HG02588 (cell line): ENCODE results near the gene SLC25A1.

ENCODE experiments used
- ATAC-seq: cut with Tn5 transposase; IDR thresholded peaks from one replicate; pipeline ENCODE4 v1.9.1; 2021; ENCODE audit warnings: mild to moderate bottlenecking, moderate library complexity; ENCODE audit not compliant: unreplicated experiment

SLC25A1 gene

DNA sequence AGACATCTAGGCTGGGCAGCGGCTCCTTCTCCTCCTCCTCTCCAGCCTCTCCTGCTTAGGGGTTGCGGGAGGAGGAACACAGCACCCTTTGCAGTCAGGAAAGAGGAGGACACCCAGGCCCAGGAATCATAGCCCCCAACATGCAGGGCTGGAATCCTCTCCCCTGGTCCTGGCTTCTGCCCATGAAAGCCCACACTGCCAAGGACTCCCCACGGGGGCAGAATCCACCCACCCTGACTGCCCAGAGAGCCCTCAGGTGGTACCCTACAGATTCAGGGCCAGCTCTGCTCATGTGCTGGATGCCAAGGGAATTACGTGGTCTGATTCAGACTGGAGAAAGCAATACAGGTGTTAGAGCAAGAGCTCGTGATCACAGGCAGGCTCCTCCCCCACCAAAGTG is 38.6 kb downstream of the SLC25A1 start:
- no peak for ATAC-seq

DNA sequence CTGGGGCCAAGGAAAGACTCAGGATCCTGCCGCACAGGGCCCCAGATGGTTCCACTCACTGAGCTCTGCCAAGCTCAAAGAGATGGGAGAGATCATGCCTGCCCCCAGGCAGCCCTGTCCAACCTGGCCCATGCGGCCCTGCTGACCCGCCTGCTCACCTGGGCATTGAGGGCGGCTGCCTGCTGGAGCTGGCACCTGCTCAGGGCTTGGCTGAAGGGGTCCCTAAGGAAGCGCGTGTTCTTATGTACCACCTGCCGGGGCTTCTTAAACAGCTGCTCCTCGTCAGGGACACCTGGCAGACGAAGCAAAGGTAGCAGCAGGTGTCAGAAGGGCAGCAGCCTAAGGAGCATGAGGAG is 39.6 kb downstream of the SLC25A1 start:
- no peak for ATAC-seq

DNA sequence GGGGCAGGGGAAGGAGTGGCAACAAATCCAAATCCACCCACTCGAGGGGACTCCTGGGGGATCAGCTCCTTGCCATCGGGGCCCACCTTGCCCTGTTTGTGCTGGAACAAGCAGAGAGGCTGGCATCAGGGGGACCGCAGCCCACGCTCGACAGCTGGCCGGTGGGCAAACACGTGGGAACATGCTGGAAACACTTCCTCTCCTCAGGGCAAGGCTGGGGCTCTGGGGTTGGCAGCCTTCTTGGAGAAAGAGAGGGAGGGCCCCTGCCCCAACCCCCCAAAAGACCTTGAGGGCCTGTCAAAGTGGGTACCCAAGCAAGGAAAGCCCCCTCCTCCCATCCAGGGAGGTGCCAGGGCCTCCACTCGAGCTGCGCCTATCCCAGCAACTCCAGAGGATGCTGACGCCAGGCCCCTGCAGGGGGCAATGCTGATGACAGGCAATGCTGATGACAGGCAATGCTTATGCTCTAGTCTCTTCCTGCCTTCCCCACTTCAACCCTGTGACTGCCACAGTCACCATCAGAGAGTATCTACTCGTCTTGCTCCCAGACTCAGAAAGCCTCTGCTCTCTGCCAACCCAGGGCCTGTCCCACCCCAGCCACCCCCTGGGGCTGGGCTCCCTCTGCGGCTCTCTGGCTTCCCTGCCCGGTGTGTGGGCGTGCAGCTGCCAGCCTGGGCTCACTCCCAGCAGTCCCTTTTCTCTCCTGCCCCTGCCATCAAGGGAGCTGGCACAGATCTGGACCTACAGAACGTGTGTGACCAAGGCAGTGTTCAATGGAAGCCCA is 40.1 kb downstream of the SLC25A1 start:
- ATAC-seq, result no peak

DNA sequence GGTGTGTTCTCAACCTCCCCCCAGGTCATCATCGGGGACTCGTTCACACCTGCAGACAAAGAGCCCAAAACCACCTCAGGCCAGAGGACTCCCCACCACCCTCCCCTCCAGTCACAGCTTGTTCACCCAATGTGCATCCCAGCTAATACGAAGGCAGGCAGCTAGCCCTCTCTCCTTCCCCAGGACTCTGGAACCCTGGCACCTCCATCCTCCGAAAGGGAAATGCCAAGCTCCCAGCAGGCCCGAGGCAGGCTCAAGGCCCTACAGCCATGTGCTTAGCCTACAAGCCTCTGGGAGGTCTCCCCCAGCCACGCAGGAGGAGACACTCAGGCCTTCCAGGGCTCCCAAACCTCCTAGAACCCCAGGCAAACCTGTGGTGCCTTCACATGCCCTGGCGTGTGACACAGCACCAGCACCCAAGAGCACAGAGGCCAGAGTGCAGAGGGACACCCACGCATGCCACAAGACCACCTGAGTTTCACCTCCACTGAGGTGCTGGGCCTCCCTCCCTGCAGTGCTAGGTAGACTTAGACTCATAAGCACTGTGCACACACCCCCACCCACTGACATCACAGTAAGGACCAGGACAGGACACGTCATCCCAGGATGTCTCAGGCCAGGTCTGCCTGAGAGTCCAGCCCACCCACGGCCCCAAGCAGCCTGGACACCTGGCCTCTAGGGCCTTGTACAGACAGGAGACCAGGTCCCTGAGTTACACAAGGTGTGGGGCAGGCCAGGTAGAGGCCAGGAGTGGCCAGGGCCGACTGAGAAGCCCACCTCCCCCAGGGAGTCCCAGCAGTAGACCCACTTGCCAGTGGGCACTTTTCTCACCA is 40.9 kb downstream of the SLC25A1 start:
- no peak for ATAC-seq

DNA sequence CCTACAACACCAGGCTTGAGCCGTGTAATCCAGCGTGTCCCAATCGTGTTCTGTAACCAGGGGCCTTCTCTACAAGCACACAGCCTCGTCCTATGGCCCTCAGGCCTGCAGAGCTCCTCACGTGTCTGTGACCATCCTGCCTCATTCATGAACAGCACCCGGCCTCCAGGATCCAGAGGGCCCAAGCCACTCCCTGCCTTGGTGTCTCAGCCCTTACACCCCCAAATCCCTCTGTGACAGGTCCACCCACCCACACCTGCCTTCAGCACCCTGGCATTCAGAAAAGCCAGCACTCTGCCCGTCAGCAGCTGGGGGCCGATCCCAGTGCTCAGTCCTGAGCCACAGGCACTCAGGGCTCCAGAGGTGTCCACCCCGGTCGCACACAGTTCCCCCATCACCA is 41.6 kb downstream of the SLC25A1 start:
- no peak for ATAC-seq

DNA sequence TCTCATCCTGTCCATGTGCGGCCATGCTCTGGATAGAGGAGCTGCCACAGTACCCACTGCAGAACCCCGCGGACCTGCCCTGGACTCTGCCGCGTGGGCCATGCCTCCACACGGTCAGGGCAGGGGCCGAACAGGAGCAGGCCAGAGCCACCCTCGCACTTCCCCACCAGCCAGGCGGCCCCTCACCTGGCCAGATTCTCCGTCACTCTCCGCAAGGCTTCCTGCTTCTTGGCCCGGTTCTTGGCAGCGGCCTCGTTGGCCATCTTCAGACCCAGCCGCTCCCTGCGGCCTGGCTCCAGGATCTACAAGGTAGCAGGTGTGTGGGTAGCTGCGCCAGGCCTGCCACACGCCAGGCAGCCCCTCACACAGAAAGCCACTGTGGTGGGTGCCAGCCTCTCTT is 43.7 kb downstream of the SLC25A1 start:
- no peak for ATAC-seq

DNA sequence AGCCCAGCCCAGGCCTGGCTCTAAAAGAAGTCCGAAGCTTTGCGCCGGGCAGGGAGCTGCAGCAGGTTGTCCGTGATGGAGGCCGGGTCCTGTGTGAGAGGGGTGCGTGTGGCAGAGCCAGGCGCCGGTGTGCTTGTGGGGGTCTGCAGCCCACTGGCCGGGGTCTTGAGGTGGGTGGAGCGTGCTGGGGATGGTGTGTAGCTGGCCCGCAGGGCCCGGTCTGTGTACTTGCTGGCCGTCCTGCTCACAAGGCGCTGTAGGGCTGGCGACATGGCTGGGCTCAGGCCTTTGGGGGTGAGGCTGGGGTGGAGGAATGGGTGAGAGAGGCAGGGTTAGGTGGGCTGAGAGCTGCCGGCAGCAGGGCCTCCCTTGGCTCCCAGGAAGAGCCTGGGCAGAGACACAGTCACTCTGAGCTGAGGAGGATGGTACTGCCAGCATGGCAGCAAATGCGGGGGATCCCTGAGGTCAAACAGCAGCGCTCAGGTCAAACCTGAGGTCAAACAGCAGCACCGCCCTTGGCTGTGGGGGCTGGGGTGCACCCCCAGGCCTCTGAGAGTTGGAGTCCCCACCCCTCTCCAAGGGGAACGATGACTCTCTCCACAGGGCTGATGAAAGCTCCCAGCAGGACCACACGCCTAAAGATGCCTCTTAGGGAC is 44.2 kb downstream of the SLC25A1 start:
- no peak for ATAC-seq

DNA sequence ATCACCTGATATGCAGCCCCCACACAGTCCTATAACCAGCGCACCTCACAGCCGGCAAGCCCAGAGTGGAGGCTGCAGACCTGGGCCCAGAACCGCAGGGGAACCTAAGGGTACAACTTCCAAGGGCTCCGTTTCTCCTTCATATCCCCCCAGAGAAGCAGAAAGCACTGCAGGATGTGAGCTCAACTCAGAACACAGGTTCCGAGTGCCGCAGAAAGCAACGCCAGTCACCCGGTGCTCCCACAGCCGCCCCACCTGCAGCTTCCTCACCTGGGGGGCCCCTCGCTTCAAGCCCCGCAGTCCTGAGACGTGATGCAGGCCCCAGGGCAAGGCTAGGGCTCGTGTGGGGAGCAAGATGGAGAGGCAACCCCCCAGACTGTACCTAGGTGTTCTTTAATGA is 45.0 kb downstream of the SLC25A1 start:
- no peak for ATAC-seq

DNA sequence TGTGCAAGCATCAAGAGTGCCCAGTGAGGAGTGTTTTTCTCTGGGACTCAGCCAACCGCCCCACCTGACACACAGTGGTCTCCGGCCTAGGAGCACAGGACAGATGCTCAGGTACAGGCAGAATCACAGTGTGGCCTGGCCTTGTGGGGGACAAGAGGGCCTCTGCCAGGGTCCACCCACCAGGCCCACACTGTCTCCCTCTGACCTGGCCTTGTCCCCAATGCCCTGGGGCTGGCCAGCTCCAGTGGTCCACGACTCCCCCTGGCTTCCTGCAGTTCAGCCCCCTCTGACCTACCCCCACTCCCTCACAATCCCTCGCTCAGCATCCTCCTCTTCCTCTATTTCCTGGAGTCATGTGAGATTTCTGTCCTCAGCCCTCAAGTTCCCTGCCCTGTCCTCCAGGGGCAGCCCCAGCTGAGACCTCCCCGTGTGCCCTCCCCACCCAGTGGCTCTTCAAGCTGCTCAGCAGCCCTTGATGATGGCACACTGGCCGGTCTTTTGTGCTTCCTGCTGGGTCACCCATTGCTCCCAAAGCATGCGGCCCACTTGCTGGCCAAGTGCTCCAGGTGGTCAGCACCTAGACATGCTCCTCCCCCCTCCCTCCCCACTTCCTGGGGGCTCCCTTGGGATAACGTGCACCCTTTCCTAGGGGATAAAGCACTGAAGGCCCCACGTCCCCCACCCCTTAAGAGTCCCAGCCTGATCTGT is 45.7 kb downstream of the SLC25A1 start:
- no peak for ATAC-seq

DNA sequence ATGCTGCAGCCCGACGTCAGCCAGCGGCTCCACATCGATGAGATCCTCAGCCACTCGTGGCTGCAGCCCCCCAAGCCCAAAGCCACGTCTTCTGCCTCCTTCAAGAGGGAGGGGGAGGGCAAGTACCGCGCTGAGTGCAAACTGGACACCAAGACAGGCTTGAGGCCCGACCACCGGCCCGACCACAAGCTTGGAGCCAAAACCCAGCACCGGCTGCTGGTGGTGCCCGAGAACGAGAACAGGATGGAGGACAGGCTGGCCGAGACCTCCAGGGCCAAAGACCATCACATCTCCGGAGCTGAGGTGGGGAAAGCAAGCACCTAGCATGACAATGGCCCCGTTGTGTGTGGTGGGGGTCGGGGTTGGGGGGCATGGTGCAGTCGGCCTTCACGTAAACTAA is 46.4 kb downstream of the SLC25A1 start:
- no peak for ATAC-seq

DNA sequence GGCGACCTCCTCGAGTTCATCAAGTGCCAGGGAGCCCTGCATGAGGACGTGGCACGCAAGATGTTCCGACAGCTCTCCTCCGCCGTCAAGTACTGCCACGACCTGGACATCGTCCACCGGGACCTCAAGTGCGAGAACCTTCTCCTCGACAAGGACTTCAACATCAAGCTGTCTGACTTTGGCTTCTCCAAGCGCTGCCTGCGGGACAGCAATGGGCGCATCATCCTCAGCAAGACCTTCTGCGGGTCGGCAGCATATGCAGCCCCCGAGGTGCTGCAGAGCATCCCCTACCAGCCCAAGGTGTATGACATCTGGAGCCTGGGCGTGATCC is 46.9 kb downstream of the SLC25A1 start:
- ATAC-seq, result no peak

DNA sequence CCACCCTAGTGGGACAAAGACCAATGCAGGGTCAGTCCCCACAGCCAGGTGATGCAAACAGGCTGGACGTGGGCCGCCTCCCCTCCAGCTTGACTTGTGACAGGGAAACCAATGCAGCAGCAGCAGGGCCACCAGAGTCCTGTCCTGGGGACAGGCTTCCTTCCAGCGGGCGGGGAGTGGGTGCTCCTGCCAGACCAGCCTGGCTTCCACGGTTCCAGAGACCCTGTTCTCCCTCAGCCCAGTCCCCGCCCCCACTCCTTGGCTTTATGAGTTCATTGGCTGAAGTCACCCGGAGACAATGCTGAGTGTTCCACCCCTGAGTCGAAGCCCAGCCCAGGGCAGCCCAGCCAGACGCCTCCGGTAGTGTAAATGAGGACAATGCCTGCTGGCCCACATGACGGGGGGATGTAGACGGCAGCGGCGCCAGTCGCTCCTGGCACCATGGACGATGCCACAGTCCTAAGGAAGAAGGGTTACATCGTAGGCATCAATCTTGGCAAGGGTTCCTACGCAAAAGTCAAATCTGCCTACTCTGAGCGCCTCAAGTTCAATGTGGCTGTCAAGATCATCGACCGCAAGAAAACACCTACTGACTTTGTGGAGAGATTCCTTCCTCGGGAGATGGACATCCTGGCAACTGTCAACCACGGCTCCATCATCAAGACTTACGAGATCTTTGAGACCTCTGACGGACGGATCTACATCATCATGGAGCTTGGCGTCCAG is 47.4 kb downstream of the SLC25A1 start, which contains the start of gene TSSK2:
Gene TSSK2, plus strand, starts transcription at position 350 of the 726 bp plus-strand sequence. Its CDS starts 92 bp downstream, at position 442.
- no peak for ATAC-seq

DNA sequence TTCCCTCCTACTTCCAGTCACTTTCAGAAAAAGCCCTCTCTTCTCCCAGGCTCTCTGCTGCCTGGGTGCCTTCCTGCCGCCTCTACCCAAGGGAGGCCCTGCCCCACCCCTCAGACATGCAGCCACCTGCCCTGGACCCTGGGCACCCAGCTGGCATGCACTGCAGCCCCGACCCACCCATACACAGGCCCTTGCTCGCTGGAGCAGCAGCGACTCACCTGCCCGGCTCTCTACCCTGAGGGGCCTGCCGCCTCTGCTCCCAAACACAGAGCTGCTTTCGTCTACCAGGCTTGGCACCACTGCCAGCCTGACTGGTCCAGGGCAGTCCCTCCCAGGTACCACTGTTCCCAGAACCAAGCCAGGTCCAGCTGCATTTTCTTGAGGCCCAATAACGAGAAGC is 48.7 kb downstream of the SLC25A1 start:
- no peak for ATAC-seq

DNA sequence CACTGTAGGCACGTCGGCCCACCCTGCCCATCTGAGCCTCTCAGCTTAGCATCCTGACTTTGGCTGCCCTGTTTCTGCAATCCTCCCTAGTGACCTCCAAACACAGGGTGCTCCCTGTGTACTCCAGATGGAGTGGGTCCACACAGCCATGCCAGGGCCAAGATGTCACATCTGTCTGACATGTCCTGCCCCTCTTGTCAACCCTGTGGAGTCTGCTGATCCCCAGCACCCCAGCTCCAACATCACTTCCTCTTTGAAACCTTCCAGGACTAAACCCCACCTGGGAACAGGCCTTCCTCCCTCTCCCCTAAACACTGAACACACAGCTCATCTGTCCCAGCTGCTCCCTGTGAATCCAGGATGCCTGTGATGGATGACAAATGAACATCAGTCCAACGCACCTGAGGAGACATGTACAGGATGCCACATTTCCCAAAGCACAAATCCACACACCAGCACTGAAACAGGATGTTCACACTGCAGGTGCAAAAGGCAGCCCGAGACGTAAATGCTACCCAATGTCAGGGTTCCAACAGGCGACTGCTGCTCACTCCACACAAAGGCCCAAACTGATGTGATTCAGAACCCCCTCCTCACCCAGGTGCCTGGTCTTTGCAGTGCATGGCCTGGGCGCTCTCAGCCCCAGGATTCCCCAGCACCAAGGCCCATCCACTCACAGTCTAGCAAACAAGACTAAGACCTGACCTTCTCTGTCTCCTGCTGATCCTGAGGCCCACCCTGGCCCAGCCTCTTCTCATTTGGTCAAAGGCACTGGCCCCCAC is 49.4 kb downstream of the SLC25A1 start:
- ATAC-seq, result no peak

DNA sequence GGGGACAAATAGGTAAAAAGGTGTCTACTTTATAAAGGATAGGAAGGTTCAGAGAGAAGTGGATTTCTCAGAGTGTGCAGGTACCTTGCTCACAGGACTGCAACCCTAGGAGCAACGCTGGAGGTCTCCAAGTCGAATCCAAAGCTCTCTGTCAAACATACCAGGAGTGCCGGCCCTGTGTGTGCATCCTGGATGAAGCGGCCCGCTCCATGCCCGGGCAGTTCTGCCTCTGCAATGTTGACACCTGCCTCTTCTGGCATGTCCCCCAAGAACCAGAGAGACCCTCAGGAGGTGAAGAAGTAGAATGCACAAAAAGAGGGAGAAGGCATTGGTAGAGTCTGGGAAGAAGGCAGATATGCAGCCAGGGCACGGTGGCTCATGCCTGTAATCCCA is 50.5 kb downstream of the SLC25A1 start:
- no peak for ATAC-seq

DNA sequence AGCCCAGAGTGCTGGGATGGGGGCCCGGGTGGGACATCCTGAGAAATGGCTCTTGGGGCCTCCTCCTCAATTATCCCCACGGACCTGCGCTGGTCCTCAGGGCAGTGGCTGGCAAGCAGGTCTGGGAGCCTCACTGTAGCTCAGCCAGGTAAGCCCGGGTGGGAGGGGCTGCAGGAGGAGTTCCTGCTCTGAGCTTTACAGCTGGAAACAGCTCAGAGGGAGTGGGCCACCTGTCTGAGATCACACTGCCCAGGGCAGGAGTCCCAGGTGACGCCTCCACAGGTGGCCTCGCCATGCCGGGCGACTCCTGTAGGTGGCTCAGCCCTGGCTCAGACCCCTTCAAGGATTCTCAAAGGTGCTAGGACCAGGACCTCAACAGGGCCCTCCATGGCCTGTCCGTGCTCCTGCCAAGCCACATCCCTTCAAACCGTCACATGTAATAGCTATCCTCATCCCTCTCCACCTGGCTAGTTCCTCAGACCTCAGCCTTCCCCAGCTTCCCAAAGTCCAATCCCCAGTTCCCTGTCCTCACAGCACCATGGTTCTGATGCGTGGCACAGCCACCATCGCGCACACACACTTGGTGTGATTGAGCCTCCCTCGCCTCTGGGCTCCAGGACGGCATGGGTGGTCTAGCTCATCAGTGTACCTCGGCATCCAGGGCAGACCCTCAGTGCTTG is 51.1 kb downstream of the SLC25A1 start:
- ATAC-seq, result no peak

DNA sequence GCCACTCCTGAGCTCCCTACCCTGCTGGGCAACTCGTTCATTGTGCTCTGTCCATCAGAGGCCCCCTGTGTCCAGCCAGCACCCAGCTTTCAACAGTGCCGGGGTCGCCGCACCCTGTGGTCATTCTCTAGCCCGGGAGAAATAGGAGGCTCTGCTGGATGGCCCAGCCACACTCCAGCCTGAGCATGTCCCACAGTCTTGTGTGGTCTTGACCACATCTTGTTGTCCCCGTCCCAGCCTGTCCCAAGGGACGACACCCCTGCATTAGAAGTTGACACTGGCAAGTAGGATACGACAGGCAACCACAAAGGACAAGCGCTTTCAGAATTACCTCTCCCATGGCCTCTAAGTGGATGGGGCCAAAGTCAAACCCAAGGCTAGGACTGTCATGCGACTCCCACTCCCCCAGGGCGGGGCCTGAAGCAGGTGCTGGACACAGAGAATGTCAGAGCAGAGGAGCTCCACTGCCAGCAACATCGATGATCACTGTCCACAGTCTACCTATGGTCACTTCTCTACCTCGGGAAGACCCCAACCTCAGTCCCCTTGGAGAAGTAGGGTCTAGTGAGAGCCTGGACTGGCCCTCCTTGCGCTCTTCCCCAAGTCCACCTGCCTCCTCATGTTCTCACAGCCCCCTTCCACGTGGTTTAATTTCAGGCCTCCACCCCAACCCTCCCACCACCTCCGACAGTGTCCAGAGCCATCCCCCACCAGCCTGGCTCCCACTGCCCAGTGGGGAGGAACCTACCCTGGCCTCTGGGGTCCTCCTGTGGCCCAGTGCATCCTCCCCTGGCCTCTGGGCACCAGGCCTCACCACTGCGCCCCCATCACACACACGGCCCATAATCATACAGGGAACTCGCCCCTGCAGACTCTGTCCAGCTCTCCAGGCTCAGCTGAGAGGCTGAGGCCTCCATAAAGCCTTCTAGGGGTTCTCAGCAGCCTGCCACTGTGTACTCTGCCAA is 51.9 kb downstream of the SLC25A1 start:
- ATAC-seq, result no peak
